KMS-11 (cell line): ENCODE measurements around the gene TRIP12.
"Not testable (repeated sequence)": the region's sequence is repeated elsewhere in the genome, so short reads cannot be mapped to it uniquely, and the experiment has no call there.

ENCODE experiments used
- H2AFZ ChIP-seq: fragments of 200-600 bp; sonication (generic); 2 replicates; pipeline ENCODE4 v1.6.1; 2016; ENCODE audit warnings: antibody characterized with exemption, mixed run types, low read depth
- H3K27ac ChIP-seq: fragments of 200-600 bp; sonication (generic); 2 replicates; pipeline ENCODE4 v1.6.1; 2016; ENCODE audit warnings: mild to moderate bottlenecking, mixed run types
- H3K27me3 ChIP-seq: fragments of 200-600 bp; sonication (generic); 2 replicates; pipeline ENCODE4 v1.6.1; 2017; ENCODE audit warnings: mild to moderate bottlenecking, low read depth, mixed run types, moderate library complexity; ENCODE audit not compliant: insufficient read depth
- H3K36me3 ChIP-seq: fragments of 200-600 bp; sonication (generic); 2 replicates; pipeline ENCODE4 v1.6.1; 2017; ENCODE audit warnings: mild to moderate bottlenecking, mixed run types; ENCODE audit not compliant: insufficient read depth
- H3K4me1 ChIP-seq: fragments of 200-600 bp; sonication (generic); 2 replicates; pipeline ENCODE4 v1.6.1; 2016; ENCODE audit warnings: mild to moderate bottlenecking, low read depth, mixed run types; ENCODE audit not compliant: poor library complexity, severe bottlenecking
- H3K4me2 ChIP-seq: fragments of 200-600 bp; sonication (generic); 2 replicates; pipeline ENCODE4 v1.7.0; 2016; ENCODE audit warnings: mild to moderate bottlenecking, mixed run types
- H3K4me3 ChIP-seq: fragments of 200-600 bp; sonication (generic); IDR thresholded peaks from 2 replicates; pipeline ENCODE4 v1.6.1; 2017; ENCODE audit warnings: low read depth, low read length, mixed read lengths; ENCODE audit not compliant: insufficient read depth
- H3K79me2 ChIP-seq: fragments of 200-600 bp; sonication (generic); 2 replicates; pipeline ENCODE4 v1.6.1; 2016; ENCODE audit warnings: low read depth, mixed run types; ENCODE audit not compliant: insufficient read depth
- H3K9ac ChIP-seq: fragments of 200-600 bp; sonication (generic); 2 replicates; pipeline ENCODE4 v1.6.1; 2016; ENCODE audit warnings: mild to moderate bottlenecking, mixed run types
- H4K20me1 ChIP-seq: fragments of 200-600 bp; sonication (generic); 2 replicates; pipeline ENCODE4 v1.6.1; 2016; ENCODE audit warnings: mild to moderate bottlenecking, mixed run types; ENCODE audit not compliant: insufficient read depth
- CTCF ChIP-seq: fragments of 200-600 bp; sonication (generic); conservative IDR thresholded peaks from 2 replicates; pipeline ENCODE4 v1.6.1; 2017; ENCODE audit warnings: low read depth, mild to moderate bottlenecking, antibody characterized with exemption, low read length, moderate library complexity, mixed read lengths

Gene TRIP12

GRCh38 chr2:229794636-229795035, 127.2 kb downstream of the TRIP12 start:
- H3K9ac ChIP-seq, result no peak overlapping the region
- H3K79me2 ChIP-seq, result no peaks in the 10 kb centered on the region
- no peak overlapping the region for H3K27ac ChIP-seq
- H3K36me3 ChIP-seq, result no peaks in the 10 kb centered on the region
- peaks cover 7% of the 10 kb centered on the region for H3K4me1 ChIP-seq
- TF ChIP-seq CTCF, result no peak
- H3K4me3 ChIP-seq, result no peak overlapping the region
- no peak overlapping the region for H2AFZ ChIP-seq
- no peaks in the 10 kb centered on the region for H4K20me1 ChIP-seq
- no peak overlapping the region for H3K4me2 ChIP-seq
- H3K27me3 ChIP-seq, result no peaks in the 10 kb centered on the region

- not testable (repeated sequence) for H3K27ac ChIP-seq, H3K4me3 ChIP-seq, H3K4me2 ChIP-seq, H3K9ac ChIP-seq, H3K79me2 ChIP-seq, H2AFZ ChIP-seq, H3K27me3 ChIP-seq, H3K36me3 ChIP-seq, H4K20me1 ChIP-seq
- H3K4me1 ChIP-seq, result peaks cover 41% of the 10 kb centered on the region
Observed at GRCh38 chr2:229786289-229786688, 135.5 kb downstream of the TRIP12 start.

GRCh38 chr2:229784791-229785190, 137.0 kb downstream of the TRIP12 start:
- TF ChIP-seq CTCF, result no peak
- H3K4me1 ChIP-seq, result peaks cover 48% of the 10 kb centered on the region
- H3K27me3 ChIP-seq, result no peaks in the 10 kb centered on the region
- no peaks in the 10 kb centered on the region for H3K79me2 ChIP-seq
- H3K4me3 ChIP-seq, result no peak overlapping the region
- no peak overlapping the region for H3K4me2 ChIP-seq
- no peak overlapping the region for H3K27ac ChIP-seq
- H3K36me3 ChIP-seq, result no peaks in the 10 kb centered on the region
- H2AFZ ChIP-seq, result no peak overlapping the region
- H3K9ac ChIP-seq, result no peak overlapping the region
- H4K20me1 ChIP-seq, result no peaks in the 10 kb centered on the region

GRCh38 chr2:229783108-229783721, 138.6 kb downstream of the TRIP12 start:
- Histone ChIP-seq H3K4me1 (peaks cover 48% of the 10 kb centered on the region), H3K36me3 (no peaks in the 10 kb centered on the region), H3K4me3 (no peak overlapping the region), H3K27me3 (no peaks in the 10 kb centered on the region), H3K27ac (peak overlapping the region; percentile 64), H3K79me2 (no peaks in the 10 kb centered on the region), H4K20me1 (no peaks in the 10 kb centered on the region), H2AFZ (no peak overlapping the region), H3K4me2 (peak overlapping the region; percentile 80), H3K9ac (peak overlapping the region; percentile 14; the same call in 1 of the 2 replicates)
- TF ChIP-seq CTCF, result no peak
